SK-N-SH (cell line): ENCODE measurements around the gene OR51V1. TPM values are rescaled to one million over a fixed set of nuclear protein-coding genes. Genes with fewer than 3 reads are reported as not detected.

Experiments used
- CTCF ChIA-PET: fragments of 300-600, 350-600 bp; formaldehyde crosslinking; extraction: SDS; loops from one replicate; lab custom pipeline; 2021; lab: Yijun Ruan, JAX
- POLR2A ChIA-PET: fragments of 350-600 bp; sonication (Branson Sonifier 250); formaldehyde crosslinking; extraction: SDS; loops from one replicate; lab custom pipeline; 2020; ENCODE audit warnings: antibody characterized with exemption, inconsistent platforms; lab: Yijun Ruan, JAX
- DNase-seq: peaks from one replicate; pipeline ENCODE4 v3.0.0; 2012
- H2AFZ ChIP-seq: fragments of 200-600 bp; sonication (generic); 2 replicates; pipeline ENCODE4 v1.8.1; 2016; ENCODE audit warnings: antibody characterized with exemption, mild to moderate bottlenecking, low read depth
- H3F3A ChIP-seq: fragments of 200-600 bp; sonication (generic); replicated peaks from 2 replicates; pipeline ENCODE3; 2016; ENCODE audit warnings: antibody characterized with exemption, mild to moderate bottlenecking; ENCODE audit not compliant: insufficient read depth
- H3K27ac ChIP-seq, 2 experiments: fragments of 200-500 bp in 1 of 2; fragments of 200-600 bp in 1 of 2; sonication (Bioruptor generic) in 1 of 2; sonication (generic), shearing (Covaris generic) in 1 of 2; 2 replicates each; pipeline versions ENCODE4 v1.5.1 to v1.6.1; 2014 to 2016; ENCODE audit warnings: low read depth in 2 of 2, inconsistent platforms in 1 of 2, low read length in 1 of 2, mild to moderate bottlenecking in 1 of 2, mixed read lengths in 1 of 2
- H3K27me3 ChIP-seq: fragments of 200-600 bp; sonication (generic), shearing (Covaris generic); 2 replicates; pipeline ENCODE4 v1.6.1; 2016; ENCODE audit warnings: mixed run types; ENCODE audit not compliant: insufficient read depth
- H3K36me3 ChIP-seq, 2 experiments: fragments of 200-500 bp in 1 of 2; fragments of 200-600 bp in 1 of 2; sonication (Bioruptor generic) in 1 of 2; sonication (generic) in 1 of 2; replicated peaks in 1 of 2; 2 replicates each; pipeline versions ENCODE3 to v1.5.1; 2014 to 2016; ENCODE audit warnings: low read length in 1 of 2, mild to moderate bottlenecking in 1 of 2; ENCODE audit not compliant: insufficient read depth in 2 of 2, control insufficient read depth in 1 of 2
- H3K4me1 ChIP-seq, 2 experiments: fragments of 200-500 bp in 1 of 2; fragments of 200-600 bp in 1 of 2; sonication (Bioruptor generic) in 1 of 2; sonication (generic), shearing (Covaris generic) in 1 of 2; 2 replicates each; pipeline versions ENCODE4 v1.5.1 to v1.6.1; 2014 to 2016; ENCODE audit warnings: low read depth in 1 of 2, low read length in 1 of 2, mixed run types in 1 of 2; ENCODE audit not compliant: insufficient read depth in 2 of 2, control insufficient read depth in 1 of 2
- H3K4me2 ChIP-seq: fragments of 200-600 bp; sonication (generic), shearing (Covaris generic); 2 replicates; pipeline ENCODE4 v1.6.1; 2017; ENCODE audit warnings: mixed run types
- H3K4me3 ChIP-seq, 2 experiments: fragments of 200-500 bp in 1 of 2; fragments of 200-600 bp in 1 of 2; sonication (Bioruptor generic) in 1 of 2; sonication (generic), shearing (Covaris generic) in 1 of 2; 2 replicates each; pipeline versions ENCODE4 v1.5.1 to v1.8.1; 2014 to 2016; ENCODE audit warnings: low read depth in 2 of 2, inconsistent platforms in 1 of 2, low read length in 1 of 2, mild to moderate bottlenecking in 1 of 2, mixed read lengths in 1 of 2, moderate library complexity in 1 of 2
- H3K79me2 ChIP-seq: fragments of 200-600 bp; sonication (generic); 2 replicates; pipeline ENCODE4 v1.8.1; 2017; ENCODE audit warnings: mild to moderate bottlenecking; ENCODE audit not compliant: insufficient read depth
- H3K9ac ChIP-seq: fragments of 200-600 bp; sonication (generic); 2 replicates; pipeline ENCODE4 v1.6.1; 2017; ENCODE audit warnings: mixed run types
- H3K9me2 ChIP-seq: fragments of 200-600 bp; sonication (generic); 2 replicates; pipeline ENCODE4 v1.6.1; 2017; ENCODE audit warnings: mixed run types
- H3K9me3 ChIP-seq: fragments of 200-600 bp; sonication (generic); 2 replicates; pipeline ENCODE4 v1.6.1; 2017; ENCODE audit warnings: mixed run types, mild to moderate bottlenecking, moderate library complexity
- H4K20me1 ChIP-seq: fragments of 200-600 bp; sonication (generic); 2 replicates; pipeline ENCODE4 v1.6.1; 2017; ENCODE audit warnings: mild to moderate bottlenecking, mixed run types; ENCODE audit not compliant: insufficient read depth
- FOXJ3 ChIP-seq: sonication (generic); formaldehyde crosslinking; IDR thresholded peaks from 2 replicates; pipeline ENCODE4 v1.5.1; 2020; ENCODE audit warnings: mild to moderate bottlenecking, missing genetic modification reagents
- FOXM1 ChIP-seq: IDR thresholded peaks from 2 replicates; pipeline ENCODE4 v1.4.0; 2012; ENCODE audit warnings: low read depth, mild to moderate bottlenecking
- GABPA ChIP-seq: IDR thresholded peaks from 2 replicates; pipeline ENCODE4 v1.4.0; 2012; ENCODE audit warnings: low read depth, mild to moderate bottlenecking
- GATA2 ChIP-seq: sonication (generic); formaldehyde crosslinking; IDR thresholded peaks from 2 replicates; pipeline ENCODE4 v1.5.0; 2020; ENCODE audit warnings: mild to moderate bottlenecking, missing genetic modification reagents
- MXI1 ChIP-seq: IDR thresholded peaks from 2 replicates; pipeline ENCODE4 v1.6.1; 2012; ENCODE audit warnings: mild to moderate bottlenecking, low read depth, low read length, improper control_type of control experiment
- NFIC ChIP-seq: IDR thresholded peaks from 2 replicates; pipeline ENCODE4 v1.4.0; 2012; ENCODE audit warnings: borderline replicate concordance
- NRF1 ChIP-seq: IDR thresholded peaks from 2 replicates; pipeline ENCODE4 v1.6.1; 2012; ENCODE audit warnings: low read depth, mild to moderate bottlenecking, low read length
- POLR2AphosphoS5 ChIP-seq: IDR thresholded peaks from 2 replicates; pipeline ENCODE4 v1.6.1; 2012; ENCODE audit warnings: low read depth, low read length
- RCOR1 ChIP-seq: fragments of 150-350 bp; IDR thresholded peaks from 2 replicates; pipeline ENCODE4 v1.6.1; 2017; ENCODE audit warnings: antibody characterized with exemption, low read length
- SIN3A ChIP-seq: IDR thresholded peaks from 2 replicates; pipeline ENCODE4 v1.6.1; 2012; ENCODE audit warnings: low read depth, mild to moderate bottlenecking, low read length, moderate library complexity, borderline replicate concordance
- SMC3 ChIP-seq: IDR thresholded peaks from 2 replicates; pipeline ENCODE4 v1.6.1; 2012; ENCODE audit warnings: low read depth, low read length, improper control_type of control experiment
- TCF12 ChIP-seq: IDR thresholded peaks from 2 replicates; pipeline ENCODE4 v1.4.0; 2012
- TEAD4 ChIP-seq: IDR thresholded peaks from 2 replicates; pipeline ENCODE4 v1.4.0; 2012; ENCODE audit warnings: mild to moderate bottlenecking, borderline replicate concordance; ENCODE audit not compliant: insufficient read depth
- WGBS: methylation state at CpG from one replicate; pipeline ENCODE4 v1.1.6; 2017; ENCODE audit warnings: low lambda C conversion rate; 5-methylcytosine and 5-hydroxymethylcytosine counted together
- polyA plus RNA-seq, 3 experiments: library from polyadenylated mRNA; depleted of rRNA; stranded (reverse); fragments of >200 nt; gene quantifications; 2 replicates each; pipeline ENCODE4 v1.2.3, GENCODE V29; 2012
- TF ChIP-seq, protein P1 (sequence below): IDR thresholded peaks from 2 replicates; pipeline ENCODE4 v1.4.0; 2012; ENCODE audit warnings: low read depth
- TF ChIP-seq, protein P2 (sequence below): IDR thresholded peaks from 2 replicates; pipeline ENCODE4 v1.4.0; 2012; ENCODE audit warnings: low read depth, borderline replicate concordance
- TF ChIP-seq, protein P3 (sequence below): fragments of 150-350 bp; IDR thresholded peaks from 2 replicates; pipeline ENCODE4 v1.6.1; 2017; ENCODE audit warnings: antibody characterized with exemption, low read length, low read depth, borderline replicate concordance
- TF ChIP-seq, protein P4 (sequence below): IDR thresholded peaks from 2 replicates; pipeline ENCODE4; 2012
- TF ChIP-seq, protein P5 (sequence below): fragments of 150-350 bp; IDR thresholded peaks from 2 replicates; pipeline ENCODE4 v1.6.1; 2016; ENCODE audit warnings: mild to moderate bottlenecking, low read depth, low read length

OR51V1 gene
- polyA plus RNA-seq, 1 of the 3 experiments (the other 2 are of a cell fraction) = not detected

DNA sequence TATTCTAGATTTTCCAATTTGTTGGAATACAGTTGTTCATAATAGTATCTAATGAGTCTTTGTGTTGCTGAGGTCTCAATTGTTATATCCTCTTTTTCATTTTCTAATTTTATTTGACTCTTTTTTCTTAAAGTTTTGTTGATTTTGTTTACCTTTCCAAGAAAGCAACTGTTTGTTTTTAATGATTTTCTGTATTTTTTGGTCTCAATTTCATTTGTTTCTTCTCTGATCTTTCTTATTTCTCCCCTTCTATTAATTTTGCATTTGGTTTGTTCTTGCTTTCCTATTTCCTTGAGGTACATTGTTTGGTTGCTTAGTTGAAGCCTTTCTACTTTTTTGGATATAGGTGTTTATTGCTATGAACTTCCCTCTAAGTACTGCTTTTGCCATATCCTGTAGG lies 40.7 kb downstream of the OR51V1 start:
- H4K20me1 ChIP-seq = no peaks in the 10 kb centered on the region
- no peaks in the 10 kb centered on the region for H3K4me1 ChIP-seq
- no peak for DNase-seq
- H3F3A ChIP-seq = no peaks in the 10 kb centered on the region
- no peaks in the 10 kb centered on the region for H3K9me2 ChIP-seq
- no peaks in the 10 kb centered on the region for H3K36me3 ChIP-seq
- no peaks in the 10 kb centered on the region for H3K9me3 ChIP-seq
- no peak overlapping the region for H3K4me3 ChIP-seq
- no peak overlapping the region for H3K27ac ChIP-seq
- no peaks in the 10 kb centered on the region for H3K79me2 ChIP-seq
- H3K4me2 ChIP-seq = no peak overlapping the region
- TF ChIP-seq GABPA (no peak), SMC3 (no peak)
- no peaks in the 10 kb centered on the region for H3K27me3 ChIP-seq
- H2AFZ ChIP-seq = no peak overlapping the region
- ChIA-PET CTCF (no interaction called here), POLR2A (no interaction called here)
- no peak overlapping the region for H3K9ac ChIP-seq

DNA sequence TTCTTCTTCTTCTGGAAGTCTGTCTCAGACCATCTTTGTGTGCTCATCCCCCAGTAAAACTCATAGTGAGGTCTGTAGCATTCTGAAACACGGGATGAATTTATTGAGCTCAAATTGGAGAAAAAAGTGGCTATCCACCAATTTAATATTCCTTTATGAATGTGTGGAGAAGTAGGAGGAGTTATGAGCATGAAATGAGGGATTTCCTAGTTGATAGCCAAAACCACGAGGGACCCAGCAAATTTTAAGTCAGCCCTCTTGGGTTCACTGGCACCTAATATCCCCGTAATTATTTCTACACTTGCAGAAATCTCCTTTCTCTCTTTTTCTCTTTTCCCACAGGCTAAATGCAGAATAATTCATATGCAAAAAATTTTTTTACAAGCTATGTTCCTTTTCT lies 45.8 kb downstream of the OR51V1 start, which contains the start of gene OR52A1:
OR52A1 (minus strand) TSS at position 101 of the 400 bp plus-strand sequence. CDS start 2,388 bp downstream, outside the sequence.
- Histone ChIP-seq H3K27me3 (no peaks in the 10 kb centered on the region), H3K4me2 (no peak within 1 kb of the TSS), H3K4me1 (no peaks in the 10 kb centered on the region), H3K27ac (no peak within 1 kb of the TSS), H3F3A (no peaks in the 10 kb centered on the region), H3K9me2 (no peaks in the 10 kb centered on the region), H3K9ac (no peak within 1 kb of the TSS), H3K9me3 (no peaks in the 10 kb centered on the region), H3K4me3 (no peak within 1 kb of the TSS), H2AFZ (no peak within 1 kb of the TSS), H3K79me2 (no peaks in the 10 kb centered on the region), H4K20me1 (no peaks in the 10 kb centered on the region), H3K36me3 (no peaks in the 10 kb centered on the region)
- 0% methylated on average over 3 of the region's 3 CpGs for WGBS
- no peak for DNase-seq
- TF ChIP-seq TCF12 = no peak
- TF ChIP-seq MXI1 = no peak
- no peak for TF ChIP-seq NRF1
- TF ChIP-seq, protein P1, sequence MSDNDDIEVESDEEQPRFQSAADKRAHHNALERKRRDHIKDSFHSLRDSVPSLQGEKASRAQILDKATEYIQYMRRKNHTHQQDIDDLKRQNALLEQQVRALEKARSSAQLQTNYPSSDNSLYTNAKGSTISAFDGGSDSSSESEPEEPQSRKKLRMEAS = no peak
- no peak for TF ChIP-seq FOXJ3 (CRISPR knock-in tag)
- TF ChIP-seq TEAD4 = no peak
- TF ChIP-seq, protein P2, sequence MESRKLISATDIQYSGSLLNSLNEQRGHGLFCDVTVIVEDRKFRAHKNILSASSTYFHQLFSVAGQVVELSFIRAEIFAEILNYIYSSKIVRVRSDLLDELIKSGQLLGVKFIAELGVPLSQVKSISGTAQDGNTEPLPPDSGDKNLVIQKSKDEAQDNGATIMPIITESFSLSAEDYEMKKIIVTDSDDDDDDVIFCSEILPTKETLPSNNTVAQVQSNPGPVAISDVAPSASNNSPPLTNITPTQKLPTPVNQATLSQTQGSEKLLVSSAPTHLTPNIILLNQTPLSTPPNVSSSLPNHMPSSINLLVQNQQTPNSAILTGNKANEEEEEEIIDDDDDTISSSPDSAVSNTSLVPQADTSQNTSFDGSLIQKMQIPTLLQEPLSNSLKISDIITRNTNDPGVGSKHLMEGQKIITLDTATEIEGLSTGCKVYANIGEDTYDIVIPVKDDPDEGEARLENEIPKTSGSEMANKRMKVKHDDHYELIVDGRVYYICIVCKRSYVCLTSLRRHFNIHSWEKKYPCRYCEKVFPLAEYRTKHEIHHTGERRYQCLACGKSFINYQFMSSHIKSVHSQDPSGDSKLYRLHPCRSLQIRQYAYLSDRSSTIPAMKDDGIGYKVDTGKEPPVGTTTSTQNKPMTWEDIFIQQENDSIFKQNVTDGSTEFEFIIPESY = no peak
- no peak for TF ChIP-seq GATA2 (CRISPR knock-in tag)
- TF ChIP-seq FOXM1 = no peak
- TF ChIP-seq, protein P3, sequence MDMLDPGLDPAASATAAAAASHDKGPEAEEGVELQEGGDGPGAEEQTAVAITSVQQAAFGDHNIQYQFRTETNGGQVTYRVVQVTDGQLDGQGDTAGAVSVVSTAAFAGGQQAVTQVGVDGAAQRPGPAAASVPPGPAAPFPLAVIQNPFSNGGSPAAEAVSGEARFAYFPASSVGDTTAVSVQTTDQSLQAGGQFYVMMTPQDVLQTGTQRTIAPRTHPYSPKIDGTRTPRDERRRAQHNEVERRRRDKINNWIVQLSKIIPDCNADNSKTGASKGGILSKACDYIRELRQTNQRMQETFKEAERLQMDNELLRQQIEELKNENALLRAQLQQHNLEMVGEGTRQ = no peak
- no peak for TF ChIP-seq GABPA
- TF ChIP-seq RCOR1 = no peak
- TF ChIP-seq, protein P4, sequence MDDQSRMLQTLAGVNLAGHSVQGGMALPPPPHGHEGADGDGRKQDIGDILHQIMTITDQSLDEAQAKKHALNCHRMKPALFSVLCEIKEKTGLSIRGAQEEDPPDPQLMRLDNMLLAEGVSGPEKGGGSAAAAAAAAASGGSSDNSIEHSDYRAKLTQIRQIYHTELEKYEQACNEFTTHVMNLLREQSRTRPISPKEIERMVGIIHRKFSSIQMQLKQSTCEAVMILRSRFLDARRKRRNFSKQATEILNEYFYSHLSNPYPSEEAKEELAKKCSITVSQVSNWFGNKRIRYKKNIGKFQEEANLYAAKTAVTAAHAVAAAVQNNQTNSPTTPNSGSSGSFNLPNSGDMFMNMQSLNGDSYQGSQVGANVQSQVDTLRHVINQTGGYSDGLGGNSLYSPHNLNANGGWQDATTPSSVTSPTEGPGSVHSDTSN = no peak
- no peak for TF ChIP-seq NFIC
- TF ChIP-seq POLR2AphosphoS5 = no peak
- TF ChIP-seq, protein P5, sequence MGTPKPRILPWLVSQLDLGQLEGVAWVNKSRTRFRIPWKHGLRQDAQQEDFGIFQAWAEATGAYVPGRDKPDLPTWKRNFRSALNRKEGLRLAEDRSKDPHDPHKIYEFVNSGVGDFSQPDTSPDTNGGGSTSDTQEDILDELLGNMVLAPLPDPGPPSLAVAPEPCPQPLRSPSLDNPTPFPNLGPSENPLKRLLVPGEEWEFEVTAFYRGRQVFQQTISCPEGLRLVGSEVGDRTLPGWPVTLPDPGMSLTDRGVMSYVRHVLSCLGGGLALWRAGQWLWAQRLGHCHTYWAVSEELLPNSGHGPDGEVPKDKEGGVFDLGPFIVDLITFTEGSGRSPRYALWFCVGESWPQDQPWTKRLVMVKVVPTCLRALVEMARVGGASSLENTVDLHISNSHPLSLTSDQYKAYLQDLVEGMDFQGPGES = no peak
- TF ChIP-seq SIN3A = no peak
- ChIA-PET POLR2A (no interaction called here), CTCF (no interaction called here)
